ENCODE data around the gene C1QTNF8.
"Not testable (repeated sequence)": the region's sequence is repeated elsewhere in the genome, so short reads cannot be mapped to it uniquely, and the experiment has no call there.

C1QTNF8 gene

DNA sequence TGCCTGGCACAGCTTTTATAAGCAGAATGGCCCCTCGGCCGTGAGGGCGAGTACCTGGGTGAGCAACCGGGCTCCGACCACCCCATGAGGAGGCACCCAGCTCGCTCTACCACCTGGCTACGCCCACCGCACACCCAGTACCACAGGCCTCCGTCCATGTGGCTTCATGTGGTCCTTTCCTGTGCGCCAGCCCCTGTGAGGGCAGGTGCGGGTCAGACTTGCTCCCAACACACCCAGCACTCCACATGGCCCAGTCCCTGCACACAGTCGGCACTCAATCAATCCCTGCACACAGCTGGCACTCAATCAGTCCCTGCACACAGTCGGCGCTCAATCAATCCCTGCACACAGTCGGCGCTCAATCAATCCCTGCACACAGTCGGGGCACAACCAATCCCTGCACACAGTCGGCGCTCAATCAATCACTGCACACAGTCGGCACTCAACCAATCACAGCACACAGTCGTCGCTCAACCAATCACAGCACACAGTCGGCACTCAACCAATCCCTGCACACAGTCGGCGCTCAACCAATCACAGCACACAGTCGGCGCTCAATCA is 4.0 kb downstream of the C1QTNF8 start:
- no peak for DNase-seq

DNA sequence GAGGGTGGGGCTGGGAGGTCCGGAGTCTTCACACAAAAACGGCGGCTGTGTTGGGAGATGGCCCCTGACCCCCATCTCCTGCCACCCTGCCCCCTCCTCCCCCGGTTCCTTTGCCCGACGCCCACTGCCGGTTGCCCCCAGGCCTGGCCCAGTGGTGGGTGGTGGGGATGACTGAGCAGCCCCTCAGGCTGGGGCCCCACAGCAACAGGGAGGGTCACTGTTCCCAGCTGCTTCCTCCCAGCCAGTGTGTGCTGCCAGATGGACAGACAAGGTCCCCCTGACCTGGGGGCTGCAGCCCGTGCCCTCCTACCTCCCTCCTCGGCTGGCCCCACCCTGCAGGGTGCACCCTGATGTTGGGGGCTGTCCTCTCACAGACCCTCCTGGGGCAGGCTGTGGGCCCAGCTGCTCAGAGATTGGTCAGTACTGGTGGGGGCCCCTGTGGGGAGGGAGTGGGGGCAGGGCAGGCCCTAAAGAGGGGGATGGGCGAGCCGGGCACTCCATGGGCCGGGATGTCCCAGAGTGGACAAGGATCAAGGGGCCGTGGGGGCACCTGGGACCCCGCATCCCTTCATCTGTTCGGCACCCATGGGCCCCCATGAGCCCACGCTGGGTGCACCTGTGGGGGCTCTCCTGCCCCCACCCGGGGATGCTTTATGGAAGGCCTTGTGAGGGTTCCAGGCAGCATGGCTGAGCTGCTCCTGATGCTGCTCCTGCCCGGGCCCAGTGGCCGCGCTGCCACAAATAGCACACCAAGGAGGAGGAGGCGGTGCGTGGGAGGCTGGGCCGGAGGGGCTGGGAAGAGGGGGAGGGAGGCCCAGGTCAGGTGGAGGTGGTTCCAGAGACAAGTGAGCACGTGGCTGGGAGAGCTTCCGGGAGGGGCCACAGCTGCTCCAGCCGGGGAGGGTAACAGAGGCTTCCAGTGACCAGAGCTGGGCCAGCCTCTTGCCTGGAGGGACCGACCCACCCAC is 5.1 kb downstream of the C1QTNF8 start:
- no peak for DNase-seq

DNA sequence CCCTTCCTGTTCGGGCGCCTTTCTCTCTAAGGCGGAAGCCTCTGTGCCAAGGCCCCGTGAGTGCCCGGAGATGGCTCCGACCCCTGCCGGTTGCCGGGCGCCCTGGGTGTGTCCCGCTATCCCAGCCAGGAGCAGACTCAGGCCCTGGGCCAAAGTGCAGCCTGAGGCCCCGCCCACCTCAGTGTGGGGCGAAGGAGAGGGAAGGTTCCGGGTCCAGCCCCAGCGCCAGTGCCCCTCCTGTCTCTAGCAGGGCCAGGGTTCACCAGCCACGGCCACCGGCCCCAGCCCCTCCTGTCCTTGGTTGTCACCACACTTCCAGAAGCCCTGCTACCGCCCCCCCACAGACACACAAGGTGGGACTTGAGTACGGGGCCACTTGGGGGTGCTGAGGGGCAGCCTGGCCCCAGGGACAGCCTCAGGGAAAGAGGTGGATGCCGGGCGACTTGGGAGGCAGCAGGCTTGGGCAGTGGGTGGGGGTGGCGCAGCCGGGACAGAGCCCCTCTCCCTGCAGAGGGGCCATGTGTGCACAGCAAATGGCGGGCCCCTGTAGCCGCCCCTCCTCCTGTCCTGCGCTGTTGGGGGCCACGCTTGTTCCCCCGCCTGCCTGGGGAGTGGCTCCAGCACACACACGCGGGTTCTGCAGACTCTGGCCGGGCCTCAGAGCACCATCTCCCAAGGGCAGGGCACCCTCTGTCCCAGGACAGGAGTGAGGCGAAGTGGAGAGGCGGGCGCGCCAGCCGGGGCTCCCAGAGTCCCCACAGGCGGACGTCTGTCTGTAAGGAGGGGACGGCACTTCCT is 6.0 kb downstream of the C1QTNF8 start:
- DNase-seq, result no peak

DNA sequence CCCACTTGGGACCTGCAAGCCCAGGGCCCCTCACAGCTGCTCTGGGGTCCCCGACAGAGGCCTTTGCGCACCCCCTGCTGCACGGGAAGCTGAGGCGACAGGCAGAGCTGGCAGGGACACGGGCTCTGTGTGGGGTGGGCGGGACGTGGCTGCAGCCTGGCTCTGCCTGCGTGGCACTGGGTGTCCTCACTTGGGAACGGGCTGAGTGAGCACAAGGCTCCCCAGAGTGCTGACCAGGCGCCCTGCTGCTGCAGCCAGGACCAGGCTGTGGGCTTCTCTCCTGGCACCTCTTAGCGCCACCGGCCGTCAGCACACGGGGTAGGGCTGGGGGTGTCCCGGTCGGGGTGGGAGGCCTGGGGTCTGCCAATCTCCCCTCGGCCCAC is 6.6 kb downstream of the C1QTNF8 start:
- DNase-seq, result no peak

DNA sequence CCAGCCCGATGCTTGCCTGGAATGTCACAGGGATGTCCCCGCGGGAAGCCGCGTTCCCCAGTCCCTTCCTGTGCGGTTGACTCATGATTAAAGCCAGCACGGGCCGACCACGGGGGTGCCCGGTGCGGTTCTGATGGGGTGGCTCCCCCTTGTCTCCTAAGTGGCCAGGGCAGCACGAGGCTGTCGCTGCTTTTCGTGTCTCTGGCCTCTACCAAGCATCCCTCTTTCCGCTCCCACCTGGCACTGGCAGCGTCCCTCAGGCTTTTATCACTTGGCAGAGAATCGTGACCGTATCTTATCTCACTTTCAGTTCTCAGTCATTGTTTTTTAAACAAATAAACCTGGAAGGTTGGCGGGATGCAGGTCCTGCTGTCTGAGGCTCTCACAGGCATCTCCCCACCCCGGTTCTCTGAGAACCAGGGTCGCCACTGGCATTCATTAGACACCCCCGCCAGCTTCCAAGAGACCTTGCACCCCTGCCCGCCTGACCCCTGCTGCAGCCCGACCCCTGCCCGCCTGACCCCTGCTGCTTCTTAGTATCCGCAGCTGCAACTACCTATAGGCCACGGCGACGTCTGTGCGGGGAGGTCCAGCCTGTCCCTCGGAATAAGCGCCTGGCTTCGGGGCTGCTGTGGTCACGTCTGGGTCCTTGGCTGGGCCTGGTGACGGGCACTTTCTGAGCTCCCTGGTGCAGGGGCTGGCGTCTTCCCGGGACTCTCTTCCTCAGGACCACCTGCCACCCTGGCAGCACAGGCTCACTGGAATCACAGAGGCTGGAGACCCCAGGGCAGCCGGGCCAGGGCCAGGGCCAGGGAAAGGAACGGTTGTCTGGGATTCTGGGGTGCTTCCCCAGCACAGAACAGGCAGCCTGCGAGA is 7.5 kb downstream of the C1QTNF8 start:
- DNase-seq, result no peak

DNA sequence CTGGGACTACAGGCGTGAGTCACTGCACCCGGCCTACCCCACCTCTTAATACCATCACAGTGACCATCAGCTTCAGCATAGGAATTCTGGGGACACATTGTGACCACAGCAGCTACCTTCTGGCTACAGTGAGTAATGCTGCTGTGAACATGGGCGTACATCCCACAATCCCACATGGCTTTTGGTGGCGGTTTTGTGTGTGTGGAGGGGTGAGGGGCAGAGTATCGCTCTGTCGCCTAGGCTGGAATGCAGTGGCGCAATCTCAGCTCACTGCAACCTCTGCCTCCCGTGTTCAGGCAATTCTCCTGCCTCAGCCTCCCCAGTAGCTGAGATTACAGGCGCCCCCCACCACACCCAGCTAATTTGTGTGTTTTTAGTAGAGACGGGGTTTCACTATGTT is 9.6 kb downstream of the C1QTNF8 start:
- not testable (repeated sequence) for DNase-seq

DNA sequence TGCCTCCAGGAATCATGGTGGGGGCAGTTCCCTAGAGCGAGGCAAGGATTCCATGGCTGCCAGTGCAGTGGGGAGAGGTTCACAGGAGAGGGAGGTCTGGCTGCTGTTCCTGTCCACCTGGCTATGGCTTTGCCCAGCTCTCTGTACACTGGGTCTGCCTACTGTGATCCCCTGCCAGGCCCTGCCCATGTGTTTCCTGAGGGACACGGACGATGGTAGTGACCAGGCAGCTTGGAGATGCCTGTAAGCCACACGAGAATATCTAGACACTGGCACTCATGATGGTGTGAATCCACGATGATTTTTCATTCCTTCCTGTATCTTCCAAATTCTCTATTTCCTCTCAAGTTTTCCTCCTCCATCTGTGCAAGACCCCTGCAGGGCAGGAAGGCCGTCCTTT is 11.1 kb downstream of the C1QTNF8 start:
- DNase-seq, result no peak

DNA sequence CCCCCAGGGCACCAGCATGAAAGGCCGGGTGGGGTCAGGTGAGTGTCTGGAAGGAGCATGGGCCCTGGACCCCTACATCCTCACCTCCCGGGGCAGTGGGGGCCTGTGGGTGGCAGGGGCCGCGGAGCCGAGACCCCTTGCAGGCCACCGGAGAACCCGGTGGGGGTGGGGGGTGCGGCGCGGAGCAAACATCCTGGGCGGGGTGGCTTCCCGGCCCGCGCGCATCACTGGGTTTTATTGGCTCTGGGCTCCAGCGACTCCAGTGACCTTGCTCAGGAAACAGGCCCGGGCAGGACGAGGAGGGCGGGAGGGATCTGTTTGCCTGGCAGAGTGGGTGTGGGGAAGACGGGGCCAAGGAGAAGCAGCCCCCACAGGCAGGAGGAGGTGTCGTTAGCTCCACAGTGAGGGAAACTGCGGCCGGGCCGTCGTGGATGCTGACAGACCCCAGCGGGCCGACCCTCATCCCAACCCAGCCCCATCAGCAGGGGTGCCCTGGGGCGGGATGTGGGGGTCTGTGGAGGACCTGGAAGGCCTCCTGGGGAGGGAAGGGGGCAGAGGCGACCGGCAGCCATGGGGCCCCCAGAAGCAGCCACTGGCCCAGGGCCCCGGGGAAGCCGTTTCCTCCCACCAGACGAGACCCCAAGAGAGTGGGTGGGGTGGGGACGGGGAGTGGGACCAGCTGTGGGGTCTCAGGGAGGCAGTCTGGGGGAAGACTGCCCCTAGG is 12.9 kb downstream of the C1QTNF8 start:
- no peak for DNase-seq

DNA sequence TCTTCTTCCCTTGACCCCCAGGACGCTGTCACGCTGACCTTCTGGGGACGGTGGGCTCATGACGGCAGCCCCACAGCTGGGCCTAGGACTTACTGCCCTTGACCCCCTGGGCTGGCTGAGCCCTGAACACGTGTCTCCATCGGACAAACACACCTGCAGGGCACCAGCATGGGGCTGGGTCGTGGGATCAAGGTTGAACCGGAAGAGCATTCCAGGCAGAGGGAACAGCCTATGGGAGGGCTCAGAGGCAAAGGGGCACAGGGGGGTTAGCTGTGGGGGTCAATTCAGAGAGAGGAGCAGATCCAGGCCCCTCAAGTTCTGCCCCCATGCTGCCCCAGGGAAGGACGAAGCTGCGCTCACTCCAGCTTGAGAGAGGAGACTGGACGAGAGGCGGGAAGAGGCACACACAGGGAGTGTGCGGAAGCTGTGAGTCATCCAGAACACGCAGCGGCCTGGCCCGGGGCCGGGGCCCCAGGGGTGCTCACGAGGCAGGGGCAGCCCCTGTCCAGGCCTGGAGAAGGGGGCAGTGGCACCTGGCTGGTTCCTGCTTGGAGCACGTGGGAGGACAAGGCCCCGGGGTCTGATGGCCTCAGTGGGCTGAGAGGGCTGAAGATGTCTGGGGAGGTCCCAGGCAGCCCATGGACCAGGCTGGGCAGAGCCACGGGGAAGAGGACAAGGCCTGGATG is 13.6 kb downstream of the C1QTNF8 start:
- no peak for DNase-seq

DNA sequence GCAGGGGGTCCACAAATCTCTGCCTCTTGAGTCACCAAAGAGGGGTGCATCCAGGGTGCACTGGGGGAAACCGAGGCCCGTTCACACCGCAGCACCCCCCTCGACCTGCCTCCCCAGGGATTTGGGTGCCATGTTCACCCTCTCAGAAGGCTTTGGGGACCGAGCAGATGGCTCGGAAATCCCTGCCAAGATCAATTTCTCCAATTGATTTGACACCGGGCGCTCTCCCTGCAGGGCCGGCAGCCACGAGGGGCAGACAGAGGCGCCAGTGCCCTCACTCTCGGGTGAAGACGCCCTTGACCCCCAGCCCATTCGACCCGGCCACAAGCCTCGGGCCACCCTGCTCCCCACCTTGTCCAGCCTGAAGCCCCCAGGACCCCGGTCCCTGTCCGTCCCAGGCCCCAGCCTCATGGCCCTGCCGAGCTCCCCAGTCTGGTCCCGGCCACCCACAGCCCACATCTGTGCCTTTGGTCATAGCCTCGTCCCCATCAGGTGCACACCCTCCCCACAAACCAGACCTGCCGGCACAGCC is 14.2 kb downstream of the C1QTNF8 start:
- no peak for DNase-seq

DNA sequence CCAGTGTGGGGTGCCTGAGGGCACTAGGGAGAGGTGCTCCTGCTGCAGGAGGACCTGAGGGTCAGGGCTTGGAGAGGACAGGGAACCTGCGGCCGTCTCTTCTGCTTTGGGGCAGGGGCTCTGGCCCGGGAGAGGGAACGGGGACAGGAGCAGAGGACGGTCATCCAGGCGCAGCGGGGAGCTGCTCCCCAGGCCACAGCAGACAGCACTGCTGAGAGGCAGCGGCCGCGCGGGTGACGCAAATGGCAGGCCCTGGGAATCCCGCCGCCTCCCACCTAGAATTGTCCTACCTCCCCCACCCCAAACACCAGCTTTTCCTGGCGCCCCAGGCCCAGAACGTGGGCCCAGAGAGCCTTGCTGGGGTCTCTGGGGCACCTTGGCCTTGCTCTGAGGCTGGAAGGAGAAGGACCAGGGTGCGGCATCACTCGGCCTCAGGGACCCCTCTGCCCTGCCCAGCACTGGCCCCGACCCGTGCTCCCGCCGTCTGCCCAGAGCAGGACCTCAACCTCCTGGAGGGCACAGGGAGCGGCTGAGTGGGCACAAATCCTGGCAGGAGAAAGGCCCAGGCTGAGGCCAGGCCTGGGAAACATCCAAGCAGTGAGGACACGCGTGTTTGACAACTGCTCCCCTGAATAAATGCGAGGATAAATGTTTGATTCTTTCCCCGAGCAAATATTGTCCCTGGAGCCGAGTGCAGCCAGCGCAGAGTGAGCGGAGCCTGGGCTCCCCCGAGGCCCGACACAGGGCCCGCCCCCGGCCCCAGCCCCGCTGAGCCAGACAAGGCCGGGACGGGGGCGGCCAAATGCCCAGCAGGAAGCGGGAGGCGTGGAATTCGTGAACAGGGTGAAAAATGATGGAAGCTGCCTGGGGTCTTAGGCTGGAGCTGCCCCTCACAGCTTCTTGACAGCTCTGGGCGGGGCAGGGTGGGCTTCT is 15.0 kb downstream of the C1QTNF8 start:
- DNase-seq, result no peak

DNA sequence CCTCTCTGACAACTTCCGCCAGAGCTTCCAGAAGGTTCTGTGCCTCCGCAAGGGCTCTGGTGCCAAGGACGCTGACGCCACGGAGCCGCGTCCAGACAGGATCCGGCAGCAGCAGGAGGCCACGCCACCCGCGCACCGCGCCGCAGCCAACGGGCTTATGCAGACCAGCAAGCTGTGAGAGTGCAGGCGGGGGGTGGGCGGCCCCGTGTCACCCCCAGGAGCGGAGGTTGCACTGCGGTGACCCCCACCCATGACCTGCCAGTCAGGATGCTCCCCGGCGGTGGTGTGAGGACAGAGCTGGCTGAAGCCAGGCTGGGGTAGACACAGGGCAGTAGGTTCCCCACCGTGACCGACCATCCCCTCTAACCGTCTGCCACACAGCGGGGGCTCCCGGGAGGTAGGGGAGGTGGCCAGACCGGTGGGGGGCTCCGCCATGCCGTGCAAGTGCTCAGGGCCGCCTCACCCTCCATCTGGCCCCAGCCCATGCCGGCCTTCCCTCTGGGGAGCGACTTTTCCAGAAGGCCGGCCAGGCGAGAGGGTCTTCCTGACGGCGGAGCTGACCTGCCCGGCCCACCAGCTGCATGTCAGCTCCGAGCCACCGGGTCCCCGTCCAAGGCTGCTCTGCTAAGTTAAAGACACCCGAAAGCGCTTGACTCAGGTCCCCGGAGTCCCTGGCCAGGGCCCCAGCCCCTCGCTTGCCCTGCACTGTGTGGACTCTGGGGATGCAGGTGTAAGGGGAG is 16.1 kb downstream of the C1QTNF8 start:
- no peak for DNase-seq

DNA sequence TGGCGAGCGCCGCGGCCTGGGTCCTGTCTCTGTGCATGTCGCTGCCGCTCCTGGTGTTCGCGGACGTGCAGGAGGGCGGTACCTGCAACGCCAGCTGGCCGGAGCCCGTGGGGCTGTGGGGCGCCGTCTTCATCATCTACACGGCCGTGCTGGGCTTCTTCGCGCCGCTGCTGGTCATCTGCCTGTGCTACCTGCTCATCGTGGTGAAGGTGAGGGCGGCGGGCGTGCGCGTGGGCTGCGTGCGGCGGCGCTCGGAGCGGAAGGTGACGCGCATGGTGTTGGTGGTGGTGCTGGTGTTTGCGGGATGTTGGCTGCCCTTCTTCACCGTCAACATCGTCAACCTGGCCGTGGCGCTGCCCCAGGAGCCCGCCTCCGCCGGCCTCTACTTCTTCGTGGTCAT is 16.7 kb downstream of the C1QTNF8 start:
- DNase-seq, result no peak

DNA sequence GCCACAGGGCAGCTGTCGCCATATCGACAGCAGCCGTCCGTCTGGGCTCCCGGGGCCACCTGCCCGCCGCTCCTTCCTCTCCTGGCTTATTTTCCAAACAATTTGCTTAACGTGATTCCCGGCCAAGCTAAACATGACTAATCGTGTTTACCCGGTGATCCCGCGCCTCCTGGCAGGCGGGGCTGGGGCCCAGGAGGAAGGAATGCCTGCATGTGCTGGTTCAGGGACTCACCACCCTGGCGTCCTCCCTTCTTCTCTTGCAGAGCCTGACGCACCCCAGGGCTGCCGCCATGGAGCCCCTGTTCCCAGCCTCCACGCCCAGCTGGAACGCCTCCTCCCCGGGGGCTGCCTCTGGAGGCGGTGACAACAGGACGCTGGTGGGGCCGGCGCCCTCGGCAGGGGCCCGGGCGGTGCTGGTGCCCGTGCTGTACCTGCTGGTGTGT is 17.4 kb downstream of the C1QTNF8 start:
- DNase-seq, result no peak

DNA sequence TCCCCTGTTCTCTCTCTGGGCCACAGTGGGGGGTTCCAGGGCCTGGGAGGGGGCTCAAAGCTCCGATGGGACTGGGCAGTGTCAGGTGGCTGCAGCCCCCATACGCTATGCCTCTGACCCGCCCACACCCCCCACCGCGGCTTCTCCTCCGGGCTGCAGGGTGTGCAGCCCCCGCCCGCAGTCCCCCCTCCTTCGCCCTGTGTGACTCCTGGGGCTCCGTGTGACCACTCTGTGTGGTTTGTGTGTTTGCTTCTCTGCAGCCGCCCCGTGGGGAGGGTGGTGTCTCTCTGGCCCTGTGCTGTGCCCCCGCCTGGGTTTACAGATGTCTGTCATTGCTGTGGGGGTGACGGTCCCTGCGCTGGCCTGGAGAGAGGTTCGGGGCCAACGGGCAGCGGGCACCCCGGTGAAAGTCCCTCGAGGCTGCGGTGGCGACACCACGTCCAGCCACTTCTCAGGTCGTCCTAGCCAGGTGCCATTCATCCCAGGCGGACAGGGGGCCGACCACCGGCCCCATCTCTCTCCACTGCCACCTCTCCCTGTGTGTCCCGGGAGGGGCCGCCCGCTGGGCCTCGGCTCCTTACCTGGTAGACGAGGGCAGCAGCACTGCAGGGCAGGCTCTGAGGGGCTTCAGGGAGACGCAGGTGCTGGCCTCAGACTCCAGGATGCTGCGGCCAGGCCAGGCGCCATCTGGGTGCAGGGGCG is 18.0 kb downstream of the C1QTNF8 start:
- DNase-seq, result no peak

DNA sequence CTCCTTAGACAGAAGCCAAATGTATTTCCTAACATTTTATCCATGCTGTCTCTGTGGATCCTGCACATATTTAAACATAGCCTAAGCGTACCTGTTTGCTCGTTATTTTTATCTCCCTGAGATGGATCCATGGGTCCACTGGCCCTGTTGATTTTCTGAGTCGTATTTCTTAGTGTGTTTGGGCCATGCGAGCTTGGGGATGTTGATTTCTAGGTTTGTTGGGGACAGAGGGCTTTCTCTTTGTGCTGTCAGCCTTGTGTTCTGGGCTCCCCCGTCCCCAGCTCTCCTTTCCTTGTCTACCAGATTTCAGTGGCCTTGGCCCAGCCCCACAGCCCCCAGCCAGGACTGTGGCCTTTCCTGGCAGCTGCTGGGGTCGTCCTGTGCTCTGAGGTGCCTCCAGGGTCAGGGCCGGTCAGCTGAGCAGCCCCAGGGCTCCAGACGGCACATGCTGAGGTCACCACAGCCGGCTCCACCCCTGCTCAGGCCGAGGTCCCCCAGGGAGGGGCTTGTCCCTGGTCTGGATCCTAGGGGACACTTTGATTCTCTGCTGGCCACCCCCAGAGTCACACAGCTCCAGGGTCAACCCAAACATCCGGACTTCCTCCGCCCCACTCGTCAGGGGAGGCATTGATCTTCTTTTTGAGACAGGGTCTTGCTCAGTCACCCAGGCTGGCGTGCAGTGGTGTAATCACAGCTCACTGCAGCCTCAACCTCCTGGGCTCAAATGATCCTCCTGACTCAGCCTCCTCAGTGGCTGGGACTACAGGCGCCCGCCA is 19.1 kb downstream of the C1QTNF8 start:
- no peak for DNase-seq

DNA sequence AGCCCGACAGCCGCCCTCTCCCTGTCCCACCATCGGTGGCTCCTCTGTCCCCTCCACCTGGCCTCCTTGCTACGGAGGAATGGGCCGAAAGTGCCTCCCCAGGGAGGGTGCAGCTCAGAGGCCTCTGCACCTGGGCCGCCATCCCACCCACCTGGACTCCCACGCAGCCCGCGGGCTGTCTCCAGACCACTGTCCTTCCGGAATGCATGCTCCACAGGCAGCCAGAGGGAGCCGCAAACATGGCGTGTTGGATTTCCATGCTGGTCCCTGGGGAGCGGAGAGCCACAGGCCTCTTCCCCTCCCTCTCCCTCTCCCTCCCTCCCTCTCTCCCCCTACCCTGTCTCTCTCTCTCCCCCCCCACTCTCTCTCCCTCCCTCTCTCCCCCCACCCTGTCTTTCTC is 20.5 kb downstream of the C1QTNF8 start:
- DNase-seq, result no peak

DNA sequence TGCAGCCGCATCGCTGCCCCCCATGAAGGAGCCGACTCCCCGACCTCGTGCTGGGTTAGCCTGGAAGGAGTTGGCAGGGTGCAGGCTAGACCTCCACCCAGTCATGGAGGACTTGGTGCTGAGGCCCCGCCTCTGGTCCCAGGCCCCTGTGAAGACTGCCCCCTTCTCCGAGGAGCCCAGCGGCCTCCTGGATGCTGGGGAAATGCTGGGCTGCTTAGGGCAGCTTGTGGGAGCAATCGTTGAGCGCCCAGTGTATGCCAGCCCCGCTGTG is 21.7 kb downstream of the C1QTNF8 start:
- DNase-seq, result no peak
